Hepatocyte (in vitro differentiated cells): ENCODE results near the gene ARHGAP11A.

ENCODE experiments used
- CTCF ChIP-seq: fragments of 200-600 bp; sonication (generic); IDR thresholded peaks from 2 replicates; pipeline ENCODE4 v1.5.1; 2016; ENCODE audit warnings: antibody characterized with exemption, mild to moderate bottlenecking; ENCODE audit not compliant: poor library complexity
- EZH2 ChIP-seq: fragments of 200-600 bp; sonication (generic); IDR thresholded peaks from 2 replicates; pipeline ENCODE4 v1.6.1; 2016; ENCODE audit warnings: antibody characterized with exemption, mild to moderate bottlenecking, borderline replicate concordance

GRCh38 chr15:32674681-32675080, 59.4 kb downstream of the ARHGAP11A start:
- TF ChIP-seq CTCF (no peak), EZH2 (no peak)
